ENCODE measurements around the gene BAD.

DNA sequence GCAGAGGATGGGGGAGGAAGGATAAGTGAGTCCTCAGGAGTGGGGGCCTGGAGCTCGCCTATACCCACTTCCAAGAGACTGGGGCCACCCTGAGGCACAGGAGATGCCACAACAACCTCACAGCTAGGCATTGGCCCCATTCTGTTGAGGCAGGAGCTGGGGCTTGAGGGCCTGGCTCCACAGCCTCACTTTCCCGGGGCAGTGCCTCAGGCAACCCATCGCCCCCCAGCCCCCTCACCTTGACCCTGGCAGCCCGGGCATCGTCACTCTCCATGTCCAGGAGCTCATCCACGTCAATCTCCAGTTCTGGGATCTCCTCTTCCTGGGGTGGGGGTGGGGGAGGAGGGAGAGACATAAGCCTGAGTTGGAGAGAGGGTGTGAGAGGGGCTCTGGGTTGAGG lies 39.5 kb downstream of the BAD start:
- TF ChIP-seq, protein P1, sequence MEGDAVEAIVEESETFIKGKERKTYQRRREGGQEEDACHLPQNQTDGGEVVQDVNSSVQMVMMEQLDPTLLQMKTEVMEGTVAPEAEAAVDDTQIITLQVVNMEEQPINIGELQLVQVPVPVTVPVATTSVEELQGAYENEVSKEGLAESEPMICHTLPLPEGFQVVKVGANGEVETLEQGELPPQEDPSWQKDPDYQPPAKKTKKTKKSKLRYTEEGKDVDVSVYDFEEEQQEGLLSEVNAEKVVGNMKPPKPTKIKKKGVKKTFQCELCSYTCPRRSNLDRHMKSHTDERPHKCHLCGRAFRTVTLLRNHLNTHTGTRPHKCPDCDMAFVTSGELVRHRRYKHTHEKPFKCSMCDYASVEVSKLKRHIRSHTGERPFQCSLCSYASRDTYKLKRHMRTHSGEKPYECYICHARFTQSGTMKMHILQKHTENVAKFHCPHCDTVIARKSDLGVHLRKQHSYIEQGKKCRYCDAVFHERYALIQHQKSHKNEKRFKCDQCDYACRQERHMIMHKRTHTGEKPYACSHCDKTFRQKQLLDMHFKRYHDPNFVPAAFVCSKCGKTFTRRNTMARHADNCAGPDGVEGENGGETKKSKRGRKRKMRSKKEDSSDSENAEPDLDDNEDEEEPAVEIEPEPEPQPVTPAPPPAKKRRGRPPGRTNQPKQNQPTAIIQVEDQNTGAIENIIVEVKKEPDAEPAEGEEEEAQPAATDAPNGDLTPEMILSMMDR (IDR thresholded peaks at IDR 0.05), result no peak
- no peak for TF ChIP-seq POLR2A (IDR thresholded peaks at IDR 0.05)

Measured in heart left ventricle (tissue), 13 donors.